NCI-H69 (cell line): ENCODE data around the gene TMEM92.
"Not testable (repeated sequence)": the region's sequence is repeated elsewhere in the genome, so short reads cannot be mapped to it uniquely, and the experiment has no call there.

Experiments
- DNase-seq: peaks from one replicate; lab custom pipeline; 2025; lab: John Stamatoyannopoulos, UW

Gene TMEM92

DNA sequence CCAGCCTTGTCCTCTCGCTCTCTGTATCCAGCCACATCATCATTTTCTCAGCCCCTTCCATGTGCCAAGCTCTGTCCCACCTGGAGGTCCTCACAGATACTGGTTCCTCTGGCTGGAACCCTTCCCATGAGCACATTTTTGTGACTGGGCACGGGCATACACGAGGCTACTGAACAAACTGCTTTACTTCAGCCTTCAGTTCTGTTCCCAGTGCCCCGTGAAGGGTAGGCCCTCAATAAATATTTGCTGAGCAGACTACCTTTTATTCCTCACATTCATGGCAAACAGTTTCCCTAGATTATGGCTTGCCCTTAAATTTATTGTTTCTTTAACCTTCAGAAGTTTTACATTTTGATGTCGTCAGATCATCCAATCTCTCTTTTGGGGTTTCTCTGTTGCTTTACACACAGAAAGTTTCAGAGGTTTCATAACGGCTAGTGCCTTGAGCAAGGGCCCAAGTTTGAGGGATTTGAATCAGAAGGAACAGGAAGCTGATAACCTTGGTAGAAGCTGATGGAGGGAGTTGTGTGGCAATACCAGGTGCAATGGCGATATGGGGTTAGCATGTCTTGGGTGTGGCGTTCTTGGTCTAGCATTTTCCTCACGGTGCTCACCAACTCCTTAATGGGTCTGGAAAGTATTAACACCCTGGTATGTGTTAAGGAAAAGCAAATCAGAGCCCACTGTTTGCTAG, 27.8 kb downstream of the TMEM92 start:
- DNase-seq, result peak; percentile 57

- peak; percentile 12 for DNase-seq
Measured at GRCh38 chr17:50303051-50303450, 28.8 kb downstream of the TMEM92 start.

DNA sequence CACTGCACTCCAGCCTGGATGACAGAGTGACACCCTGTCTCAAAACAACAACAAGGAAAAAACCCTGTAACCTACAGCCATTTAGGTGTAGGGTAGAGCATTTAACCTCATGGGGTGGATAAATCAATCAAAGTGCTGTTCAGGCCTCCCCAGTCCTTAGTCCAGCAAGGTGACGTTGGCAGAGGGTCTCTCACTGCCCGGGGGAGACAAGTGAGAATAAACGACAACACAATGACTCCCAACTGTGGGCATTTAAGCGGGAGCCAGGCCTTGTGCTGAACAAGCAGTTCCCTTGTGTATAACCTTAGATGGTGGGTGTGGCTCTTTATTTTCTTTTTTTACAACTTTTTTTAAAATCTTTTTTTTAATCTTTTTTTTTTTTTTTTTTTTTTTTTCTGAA, 29.3 kb downstream of the TMEM92 start:
- DNase-seq, result peak; percentile 17

DNA sequence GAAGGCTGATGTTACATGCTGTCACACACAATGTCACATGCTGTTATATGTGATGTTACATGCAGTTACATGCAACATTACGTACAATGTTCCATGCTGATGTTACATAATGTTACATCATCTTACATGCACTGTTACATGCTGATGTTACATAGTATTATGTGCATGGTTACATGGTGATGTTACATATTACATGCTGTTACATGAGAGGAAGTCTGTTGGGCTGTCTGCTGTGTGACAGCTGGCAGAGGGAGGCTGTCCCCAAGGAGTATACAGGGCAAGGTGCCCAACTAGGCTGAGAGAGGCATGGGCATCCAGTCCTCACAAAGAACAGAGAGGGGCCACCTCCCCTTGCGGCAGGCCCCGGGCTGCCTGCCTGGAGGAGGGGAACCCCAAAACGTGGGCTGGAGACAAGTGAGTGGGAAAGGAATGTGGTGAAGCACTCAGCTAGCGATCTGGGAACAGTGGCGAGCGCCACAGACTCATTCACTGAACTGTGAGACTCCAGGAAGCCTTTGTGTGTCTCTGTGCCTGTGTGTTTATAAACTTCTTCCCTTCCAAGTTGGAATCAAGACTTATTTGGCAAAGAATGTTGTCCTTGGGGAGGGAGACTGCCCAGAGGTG, 30.6 kb downstream of the TMEM92 start:
- DNase-seq, result peak; percentile 39

- DNase-seq, result no peak
Measured at GRCh38 chr17:50307654-50308053, 33.4 kb downstream of the TMEM92 start.

- no peak for DNase-seq
Measured at GRCh38 chr17:50308666-50309065, 34.4 kb downstream of the TMEM92 start.

DNA sequence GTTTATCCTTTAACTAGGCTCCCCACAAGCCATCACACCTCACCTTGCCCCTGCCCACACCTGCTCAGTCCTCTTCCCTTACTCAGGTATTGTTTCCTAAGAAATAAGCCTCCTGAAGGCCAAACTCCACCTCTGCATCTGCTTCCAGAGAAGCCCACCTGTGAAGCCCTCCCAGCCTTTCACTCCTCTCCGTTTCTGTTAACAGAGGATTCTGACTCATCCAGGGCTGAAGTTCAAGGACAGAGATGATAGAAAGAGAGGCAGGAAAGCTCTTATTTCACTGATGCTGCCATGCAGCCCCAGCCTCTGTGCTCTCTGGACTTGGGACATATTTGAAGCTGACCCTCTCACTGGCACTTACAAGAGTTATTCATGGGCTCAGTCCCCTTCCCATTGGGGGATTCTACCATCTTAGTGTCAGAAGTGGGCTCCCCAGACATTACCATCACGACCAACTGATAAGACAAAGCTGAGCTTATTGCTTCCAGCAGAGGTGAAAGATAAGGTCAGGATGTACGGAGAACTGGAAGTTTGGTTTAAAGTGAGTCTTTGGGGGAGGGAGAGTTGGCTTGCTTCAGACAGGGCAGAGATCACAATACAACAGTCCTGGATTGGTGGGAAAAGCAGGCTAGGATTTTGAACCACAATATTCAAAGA, 36.3 kb downstream of the TMEM92 start:
- DNase-seq, result no peak

- DNase-seq, result peak; percentile 24
Measured at GRCh38 chr17:50311112-50311460, 36.8 kb downstream of the TMEM92 start.

DNA sequence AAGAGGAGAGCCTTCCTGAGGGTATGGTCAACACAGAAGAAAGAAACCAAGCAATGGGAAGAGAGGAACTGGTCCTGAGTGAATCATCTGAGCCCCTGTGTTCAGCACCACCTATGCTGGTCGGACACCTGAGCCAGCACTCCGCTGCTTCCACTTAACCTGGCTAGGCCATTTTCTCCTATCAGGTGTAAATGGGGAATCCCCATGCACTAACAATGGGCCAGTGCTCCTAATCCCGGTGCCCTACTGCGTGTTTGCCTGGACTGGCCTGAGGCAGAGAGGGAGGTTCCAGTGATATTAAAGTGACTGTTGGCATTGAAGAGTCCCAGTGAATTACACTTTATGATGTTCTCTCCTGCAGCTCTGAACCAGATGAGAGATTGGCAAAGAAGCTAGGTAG, 37.2 kb downstream of the TMEM92 start:
- no peak for DNase-seq

DNA sequence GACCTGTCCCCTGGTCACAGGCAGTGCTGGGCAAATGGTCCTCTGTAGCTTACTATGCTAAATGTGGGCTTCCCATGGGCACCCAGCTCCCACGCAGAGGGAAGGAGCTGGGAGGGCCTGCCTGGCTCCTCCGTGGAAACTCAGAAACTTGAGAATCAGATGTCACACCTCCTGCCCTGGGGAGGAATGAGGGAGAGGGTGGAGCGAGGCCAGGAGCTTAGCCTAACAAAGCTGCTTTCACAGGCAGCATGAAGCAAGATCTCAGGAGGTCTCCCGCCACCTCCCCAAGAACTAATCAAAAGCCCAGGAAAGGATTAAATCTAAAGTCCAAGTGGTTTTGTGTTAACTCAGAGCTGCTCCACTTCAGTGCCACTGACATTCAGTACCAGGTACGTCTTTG, 38.0 kb downstream of the TMEM92 start:
- no peak for DNase-seq

DNA sequence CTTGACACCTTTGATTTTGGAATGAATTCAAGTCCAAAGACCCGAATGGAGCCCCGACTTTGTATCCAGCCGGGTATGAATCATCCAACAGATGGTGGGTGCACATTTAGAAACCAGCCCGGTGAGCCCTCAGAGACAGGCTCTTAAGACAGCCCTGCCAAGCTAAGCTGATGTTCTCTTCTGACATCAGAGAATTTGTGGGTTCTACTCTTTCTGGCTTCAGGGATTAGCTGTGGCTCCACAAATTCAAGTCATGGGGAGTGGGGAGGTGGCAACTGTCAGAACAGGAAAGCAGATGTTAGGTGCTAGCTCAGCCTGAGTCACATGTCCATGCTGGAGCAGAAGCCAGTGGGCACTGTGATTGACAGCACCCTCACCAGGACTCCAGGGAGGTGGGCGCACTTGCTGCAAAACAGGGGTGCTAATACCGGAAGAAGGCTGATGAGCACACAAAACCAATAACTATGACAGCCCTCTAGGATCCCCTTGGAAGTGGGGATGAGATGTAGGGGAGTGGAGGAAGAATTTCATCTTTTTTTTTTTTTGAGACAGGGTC, 40.3 kb downstream of the TMEM92 start:
- DNase-seq, result no peak

DNA sequence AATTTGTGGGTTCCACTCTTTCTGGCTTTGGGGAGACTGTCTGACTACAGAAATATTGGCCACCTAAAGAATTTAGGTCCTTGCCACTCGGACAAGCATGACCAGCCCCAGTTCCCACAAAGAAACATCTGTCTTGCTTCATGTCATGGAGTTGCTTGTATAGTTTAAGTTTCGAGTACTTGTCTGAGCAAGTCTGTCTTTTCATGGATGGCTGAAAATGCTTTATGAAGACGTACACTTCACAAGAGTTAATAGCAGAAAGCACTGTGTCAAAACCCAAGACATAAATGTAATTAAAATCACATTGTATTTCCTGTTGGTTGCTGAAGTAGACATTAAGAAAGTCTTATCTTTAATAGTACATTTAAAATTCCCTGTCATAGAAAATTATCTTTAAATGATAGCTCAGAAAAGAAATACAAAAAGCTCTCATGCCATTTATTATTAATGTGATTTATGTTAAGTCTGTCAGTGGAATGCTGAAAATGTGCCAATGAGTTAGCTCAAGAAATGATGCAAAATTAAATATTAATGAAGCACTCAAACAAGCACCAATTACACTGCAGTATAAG, 41.8 kb downstream of the TMEM92 start:
- peak; percentile 69 for DNase-seq

DNA sequence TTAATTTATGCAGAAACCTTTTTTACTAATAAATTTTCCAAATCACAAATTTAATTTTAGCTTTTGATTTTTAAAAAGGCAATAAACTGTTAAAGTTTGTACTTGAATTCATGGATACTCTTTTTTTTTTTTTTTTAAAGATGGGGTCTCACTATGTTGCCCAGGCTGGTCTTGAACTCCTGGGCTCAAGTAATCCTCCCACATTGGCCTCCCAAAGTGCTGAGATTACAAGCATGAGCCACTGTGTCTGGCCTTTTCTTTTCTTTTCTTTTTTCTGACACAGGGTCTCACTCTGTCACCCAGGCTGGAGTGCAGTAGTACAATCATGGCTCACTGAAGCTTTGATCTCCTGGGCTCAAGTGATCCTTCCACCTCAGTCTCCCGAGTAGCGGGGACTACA, 42.4 kb downstream of the TMEM92 start:
- DNase-seq, result not testable (repeated sequence)

- DNase-seq, result no peak
Measured at GRCh38 chr17:50317121-50317520, 42.9 kb downstream of the TMEM92 start.

GRCh38 chr17:50318501-50319285, 44.4 kb downstream of the TMEM92 start:
- DNase-seq, result peak; percentile 80

DNA sequence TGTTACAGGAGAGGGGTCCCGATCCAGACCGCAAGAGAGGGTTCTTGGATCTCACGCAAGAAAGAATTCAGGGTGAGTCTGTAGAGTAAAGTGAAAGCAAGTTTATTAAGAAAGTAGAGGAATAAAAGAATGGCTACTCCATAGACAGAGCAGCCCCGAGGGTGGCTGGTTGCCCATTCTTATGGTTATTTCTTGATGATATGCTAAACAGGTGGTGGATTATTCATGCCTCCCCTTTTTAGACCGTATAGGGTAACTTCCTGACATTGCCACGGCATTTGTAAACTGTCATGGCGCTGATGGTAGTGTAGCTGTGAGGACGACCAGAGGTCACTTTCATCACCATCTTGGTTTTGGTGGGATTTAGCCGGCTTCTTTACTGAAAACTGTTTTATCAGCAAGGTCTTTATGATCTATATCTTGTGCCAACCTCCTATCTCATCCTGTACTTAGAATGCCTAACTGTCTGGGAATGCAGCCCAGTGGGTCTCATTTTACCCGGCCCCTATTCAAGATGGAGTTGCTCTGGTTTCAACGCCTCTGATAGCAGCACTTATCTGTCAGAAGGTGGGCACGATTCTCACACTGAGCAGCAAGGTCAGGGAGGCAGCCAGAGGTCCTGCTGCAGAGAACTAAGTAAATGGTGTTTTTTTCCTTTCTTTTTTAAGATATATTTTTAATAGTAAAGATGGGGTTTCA, 45.2 kb downstream of the TMEM92 start:
- no peak for DNase-seq

DNA sequence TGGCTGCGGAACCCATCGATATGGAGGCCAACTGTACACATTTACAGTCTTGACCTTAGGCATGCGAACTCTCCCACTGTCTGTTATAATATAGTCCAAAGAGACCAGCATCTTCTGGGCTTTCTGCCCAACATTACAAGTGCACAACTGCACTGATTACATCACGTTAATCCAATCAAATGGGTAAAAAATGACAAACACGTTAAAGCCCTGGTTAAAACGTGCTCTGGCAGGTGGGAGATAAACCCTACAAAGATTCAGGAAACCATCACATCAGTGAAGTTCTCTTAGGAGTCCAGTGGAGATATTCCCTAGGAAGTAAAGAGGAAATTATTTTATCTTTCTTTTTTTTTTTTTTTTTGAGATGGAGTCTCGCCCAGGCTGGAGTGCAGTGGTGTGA, 48.0 kb downstream of the TMEM92 start:
- no peak for DNase-seq

DNA sequence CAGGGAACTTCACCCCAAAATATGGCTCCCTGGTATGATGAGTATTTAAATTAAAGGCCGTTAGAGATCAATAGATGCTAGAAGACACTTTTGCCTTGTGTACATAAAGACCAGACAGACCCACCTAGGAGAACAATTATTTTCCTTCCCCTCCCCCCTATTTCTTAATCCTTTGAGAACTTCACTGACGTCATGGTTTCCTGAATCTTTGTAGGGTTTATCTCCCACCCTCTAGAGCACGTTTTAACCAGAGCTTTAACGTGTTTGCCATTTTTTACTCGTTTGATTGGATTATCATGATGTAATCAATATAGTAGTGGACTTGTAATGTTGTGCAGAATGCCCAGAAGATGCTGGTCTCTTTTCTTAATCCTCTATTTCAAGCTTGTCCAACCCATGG, 48.8 kb downstream of the TMEM92 start:
- DNase-seq, result no peak

- DNase-seq, result no peak
Measured at GRCh38 chr17:50325906-50326305, 51.6 kb downstream of the TMEM92 start.

DNA sequence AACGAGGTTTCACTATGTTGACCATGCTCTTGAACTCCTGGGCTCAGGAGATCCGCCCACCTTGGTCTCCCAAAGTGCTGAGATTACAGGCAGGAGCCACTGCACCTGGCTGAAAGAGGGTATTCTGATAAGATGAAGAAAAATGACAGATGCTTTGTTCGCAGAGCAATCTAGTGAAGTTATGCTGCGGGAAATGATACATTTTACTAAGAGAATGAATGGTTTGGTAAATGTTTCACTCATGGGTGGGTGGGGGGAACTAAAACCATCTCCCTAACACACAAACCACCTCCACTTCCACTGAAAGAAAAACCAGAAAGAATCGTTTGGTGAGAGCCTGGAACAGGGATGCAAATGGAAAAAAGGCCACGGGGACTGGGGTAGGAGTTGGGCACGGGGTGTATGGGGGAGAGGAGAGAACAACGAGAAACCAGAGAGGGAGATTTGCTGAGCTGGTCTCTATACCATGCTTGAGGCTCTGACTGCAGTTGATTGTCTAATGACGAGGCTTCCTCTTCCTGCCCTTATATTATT, 52.6 kb downstream of the TMEM92 start:
- no peak for DNase-seq
